ENCODE measurements around the gene ASCC3.

DNA sequence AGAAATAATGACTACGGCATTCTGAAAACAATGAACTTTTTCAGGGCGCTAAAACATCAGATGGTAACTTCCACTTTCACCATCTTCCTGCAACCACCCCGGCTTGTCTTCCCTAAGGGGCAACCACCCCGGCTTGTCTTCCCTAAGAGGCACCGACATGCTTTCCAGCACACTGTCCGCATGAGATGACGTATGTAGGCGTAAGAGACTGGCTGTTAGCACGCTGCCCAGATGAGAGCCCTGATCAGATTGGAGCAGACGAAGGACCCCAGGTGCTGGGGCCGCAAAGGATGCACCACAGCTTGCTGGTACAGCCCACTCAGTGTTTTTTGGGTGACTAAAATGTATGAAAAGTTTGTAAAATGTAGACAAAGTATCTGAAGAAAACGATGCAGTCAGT lies 29.3 kb downstream of the ASCC3 start:
- TF ChIP-seq, protein P1, sequence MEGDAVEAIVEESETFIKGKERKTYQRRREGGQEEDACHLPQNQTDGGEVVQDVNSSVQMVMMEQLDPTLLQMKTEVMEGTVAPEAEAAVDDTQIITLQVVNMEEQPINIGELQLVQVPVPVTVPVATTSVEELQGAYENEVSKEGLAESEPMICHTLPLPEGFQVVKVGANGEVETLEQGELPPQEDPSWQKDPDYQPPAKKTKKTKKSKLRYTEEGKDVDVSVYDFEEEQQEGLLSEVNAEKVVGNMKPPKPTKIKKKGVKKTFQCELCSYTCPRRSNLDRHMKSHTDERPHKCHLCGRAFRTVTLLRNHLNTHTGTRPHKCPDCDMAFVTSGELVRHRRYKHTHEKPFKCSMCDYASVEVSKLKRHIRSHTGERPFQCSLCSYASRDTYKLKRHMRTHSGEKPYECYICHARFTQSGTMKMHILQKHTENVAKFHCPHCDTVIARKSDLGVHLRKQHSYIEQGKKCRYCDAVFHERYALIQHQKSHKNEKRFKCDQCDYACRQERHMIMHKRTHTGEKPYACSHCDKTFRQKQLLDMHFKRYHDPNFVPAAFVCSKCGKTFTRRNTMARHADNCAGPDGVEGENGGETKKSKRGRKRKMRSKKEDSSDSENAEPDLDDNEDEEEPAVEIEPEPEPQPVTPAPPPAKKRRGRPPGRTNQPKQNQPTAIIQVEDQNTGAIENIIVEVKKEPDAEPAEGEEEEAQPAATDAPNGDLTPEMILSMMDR (IDR thresholded peaks at IDR 0.05; ENCODE audit: extremely low read depth in 1 of 2, insufficient read depth in 1 of 2, low read depth in 1 of 2, low read length in 2 of 2), result no peak
- TF ChIP-seq POLR2A (IDR thresholded peaks at IDR 0.05; ENCODE audit: low read depth, low read length) (no peak), POLR2AphosphoS5 (IDR thresholded peaks at IDR 0.05; ENCODE audit: insufficient read depth, low read depth, low read length) (no peak)
